Renal pelvis (tissue), 4 donors: ENCODE results near the gene YPEL2. TPM values are rescaled to one million over a fixed set of nuclear protein-coding genes. Genes with fewer than 3 reads are reported as not detected.
"Not testable (repeated sequence)": the region's sequence is repeated elsewhere in the genome, so short reads cannot be mapped to it uniquely, and the experiment has no call there.

Experiments used
- DNase-seq: peaks from one replicate; pipeline ENCODE4 v3.0.0-alpha.2; 2013
- polyA plus RNA-seq, 3 donors: library from polyadenylated mRNA; unstranded; fragments of 120-200 nt; gene quantifications; one replicate each; pipeline ENCODE4 v1.2.1, GENCODE V29; 2013; ENCODE audit not compliant: insufficient read length in 3 of 3

Gene YPEL2
- polyA plus RNA-seq, 3 donors, result 32.1 to 47.0 (median 37.6) TPM

DNA sequence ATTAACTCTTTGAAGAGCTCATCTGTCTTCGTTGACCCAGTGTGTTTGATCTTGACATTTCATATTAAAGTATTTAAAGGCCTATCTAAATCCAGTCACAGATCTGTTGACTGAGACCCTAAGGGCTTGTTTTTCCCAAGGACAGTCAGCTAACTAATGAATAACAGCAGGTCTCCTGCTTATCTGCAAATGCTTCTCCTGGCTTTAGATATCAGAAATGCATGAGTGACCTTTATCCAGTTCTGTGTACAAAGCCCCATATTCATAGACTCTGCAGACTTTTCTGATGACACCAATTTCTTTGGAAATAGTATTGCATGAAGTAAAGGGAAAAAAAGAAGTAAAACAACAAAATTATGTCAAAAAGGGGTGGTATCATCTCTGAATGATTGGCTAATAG lies 70.3 kb downstream of the YPEL2 start:
- DNase-seq, result no peak

DNA sequence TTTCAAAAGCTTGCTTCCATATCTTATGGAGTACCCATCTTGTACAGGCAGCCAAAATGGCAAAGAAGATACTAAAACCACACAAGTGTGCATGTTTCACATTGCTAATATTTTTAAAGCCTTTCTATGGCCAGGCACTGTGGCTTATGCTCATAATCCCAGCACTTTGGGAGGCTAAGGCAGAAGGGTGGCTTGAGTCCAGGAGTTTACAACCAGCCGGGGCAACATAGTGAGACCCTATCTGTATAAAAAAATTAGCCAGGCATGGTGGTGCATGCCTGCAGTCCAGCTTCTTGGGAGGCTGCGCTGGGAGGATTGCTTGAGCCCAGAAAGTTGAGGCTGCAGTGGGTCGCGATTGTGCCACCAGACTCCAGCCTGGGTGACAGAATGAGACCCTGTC lies 71.3 kb downstream of the YPEL2 start:
- DNase-seq, result no peak

DNA sequence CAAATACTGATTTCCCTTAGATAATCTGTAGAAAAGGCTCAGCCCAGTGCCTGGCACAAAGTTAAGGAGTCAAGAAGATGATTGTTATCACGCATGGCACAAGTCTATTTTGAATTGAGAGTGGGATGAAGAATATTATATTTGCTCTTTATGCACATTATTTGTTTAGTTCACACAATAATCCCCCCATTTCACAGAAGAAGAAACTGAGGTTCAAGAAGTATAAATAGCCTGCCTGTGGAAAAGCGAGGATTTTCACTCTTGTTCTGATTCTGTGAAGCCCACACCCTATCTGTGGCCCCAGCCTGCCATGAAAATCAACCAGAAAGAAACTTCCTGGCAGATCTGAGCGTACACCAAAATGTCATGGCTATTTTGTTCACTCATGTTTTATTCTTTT lies 73.0 kb downstream of the YPEL2 start:
- no peak for DNase-seq

DNA sequence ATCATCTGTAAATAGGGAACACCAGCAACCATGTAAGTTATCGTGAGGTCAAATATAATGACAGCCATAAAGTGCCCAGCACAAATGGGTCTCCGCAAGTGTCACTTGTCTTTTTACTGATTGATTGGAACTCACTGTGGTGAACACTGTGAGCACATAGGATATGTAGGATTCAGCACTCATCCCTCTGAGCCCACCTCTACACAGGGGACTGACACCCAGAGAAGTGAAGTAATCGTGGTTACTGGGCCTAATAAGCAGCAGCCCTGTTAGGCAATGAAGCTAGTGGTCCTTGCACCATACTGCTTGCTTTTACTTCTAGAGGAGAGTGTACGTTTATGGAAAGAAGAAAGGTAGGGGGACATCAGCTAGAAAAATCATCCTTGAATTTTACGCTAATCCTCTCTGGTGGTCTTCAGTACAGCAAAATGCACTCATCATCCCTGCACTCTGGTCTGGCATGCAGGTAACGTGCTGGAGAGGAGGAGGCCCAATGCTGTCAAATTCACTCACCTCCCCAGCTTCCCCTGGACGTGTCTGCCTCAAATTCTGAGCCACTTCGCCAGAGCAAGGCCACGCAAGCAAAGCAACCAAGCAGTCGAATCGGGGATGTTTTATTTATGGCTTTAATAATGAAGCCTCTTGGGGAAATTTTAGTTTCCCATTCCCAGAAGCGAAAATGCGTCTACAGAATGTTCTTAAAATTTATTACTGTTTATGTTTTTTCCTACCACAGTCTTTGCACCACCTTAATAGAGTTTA lies 74.7 kb downstream of the YPEL2 start:
- no peak for DNase-seq

DNA sequence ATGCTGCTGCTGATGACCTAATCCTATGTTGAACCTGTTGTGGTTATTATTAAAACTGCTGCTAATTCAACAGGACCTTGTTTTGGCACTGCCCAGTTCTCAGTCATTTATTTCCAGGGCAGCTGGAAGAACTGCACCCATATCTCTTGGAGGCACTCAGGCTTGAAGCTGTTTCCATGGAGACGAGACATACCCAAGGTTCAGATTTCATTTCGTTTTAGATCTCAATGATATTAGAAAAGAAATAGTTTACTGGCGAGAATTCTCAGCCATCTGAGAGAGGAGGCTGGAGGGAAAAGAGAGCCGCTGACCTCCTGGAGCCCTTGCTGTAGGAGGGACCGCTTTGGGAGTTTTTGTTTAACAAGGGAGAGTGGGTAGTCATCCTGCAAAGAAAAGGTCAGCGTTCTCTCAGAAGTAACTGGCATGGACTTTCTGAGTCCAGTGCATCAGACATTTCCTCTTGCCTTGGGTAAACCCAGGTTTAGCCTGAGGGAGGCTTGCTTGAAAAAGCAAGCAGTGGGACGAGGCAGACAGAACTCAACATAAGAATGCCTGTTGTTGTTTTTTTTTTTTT lies 75.4 kb downstream of the YPEL2 start:
- peak; percentile 91 for DNase-seq

DNA sequence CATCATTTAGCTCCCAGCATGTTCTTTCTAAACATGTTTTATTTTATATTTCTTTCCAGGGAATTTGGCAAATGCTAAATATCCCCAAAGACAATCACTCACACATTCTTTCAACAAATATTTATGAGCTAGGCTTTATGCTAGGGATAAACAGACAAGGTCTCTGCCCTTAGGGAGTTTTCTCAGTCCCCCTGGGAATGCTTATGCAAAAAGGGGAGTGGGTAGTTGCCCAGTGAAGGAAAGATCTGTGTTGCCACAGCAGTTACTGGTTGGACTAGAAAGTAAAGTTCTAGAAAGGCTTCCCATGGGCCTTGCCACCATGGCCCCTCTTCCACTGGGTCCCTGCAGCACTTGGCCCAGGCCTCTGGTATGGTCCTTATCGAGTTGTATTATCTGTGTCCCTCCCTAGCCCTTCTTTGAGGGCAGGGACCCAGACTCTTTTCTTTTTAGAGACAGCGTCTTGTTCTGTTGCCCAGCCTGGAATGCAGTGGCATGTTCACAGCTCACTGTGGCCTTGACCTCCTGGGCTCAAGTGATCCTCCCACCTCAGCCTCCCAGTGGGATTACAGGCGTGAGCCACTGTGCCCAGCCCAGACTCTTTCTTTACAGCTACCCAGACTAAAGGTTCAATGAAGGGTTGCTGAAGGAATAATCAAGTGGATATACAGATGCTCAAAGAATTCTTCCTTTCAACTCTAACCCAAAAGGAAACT lies 78.0 kb downstream of the YPEL2 start:
- no peak for DNase-seq

DNA sequence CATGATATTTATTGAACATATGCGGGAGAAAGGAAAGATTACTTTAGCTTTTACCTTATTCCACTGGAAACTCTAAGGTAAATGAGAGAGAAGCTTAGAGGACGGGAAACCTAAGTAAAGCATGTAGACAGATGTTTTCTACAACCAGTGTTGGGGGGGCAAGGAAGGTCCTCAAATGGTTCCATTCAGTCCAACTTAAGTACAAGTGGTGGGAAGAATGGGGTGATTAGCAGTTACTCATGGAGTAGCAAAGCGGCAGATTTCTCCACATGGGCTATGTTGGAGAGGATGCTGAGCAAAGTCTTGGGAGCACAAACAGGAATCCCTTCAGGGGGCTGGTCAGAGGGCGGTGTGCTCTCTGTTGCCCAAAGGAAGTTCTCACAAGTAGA lies 78.6 kb downstream of the YPEL2 start:
- no peak for DNase-seq

DNA sequence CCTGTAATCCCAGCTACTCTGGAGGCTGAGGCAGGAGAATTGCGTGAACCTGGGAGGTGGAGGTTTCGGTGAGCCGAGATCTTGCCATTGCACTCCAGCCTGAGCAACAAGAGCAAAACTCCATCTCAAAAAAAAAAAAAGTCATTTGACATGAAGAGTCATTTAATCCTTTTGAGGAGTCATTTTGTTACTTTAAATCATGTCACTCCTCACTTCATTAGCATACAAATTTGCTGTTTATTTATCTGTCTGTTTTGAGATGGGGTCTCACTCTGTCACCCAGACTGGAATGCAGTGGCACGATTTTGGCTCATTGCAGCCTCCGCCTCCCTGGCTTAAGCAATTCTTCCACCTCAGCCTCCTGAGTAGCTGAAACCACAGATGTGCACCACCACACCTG lies 81.0 kb downstream of the YPEL2 start:
- DNase-seq, result not testable (repeated sequence)

DNA sequence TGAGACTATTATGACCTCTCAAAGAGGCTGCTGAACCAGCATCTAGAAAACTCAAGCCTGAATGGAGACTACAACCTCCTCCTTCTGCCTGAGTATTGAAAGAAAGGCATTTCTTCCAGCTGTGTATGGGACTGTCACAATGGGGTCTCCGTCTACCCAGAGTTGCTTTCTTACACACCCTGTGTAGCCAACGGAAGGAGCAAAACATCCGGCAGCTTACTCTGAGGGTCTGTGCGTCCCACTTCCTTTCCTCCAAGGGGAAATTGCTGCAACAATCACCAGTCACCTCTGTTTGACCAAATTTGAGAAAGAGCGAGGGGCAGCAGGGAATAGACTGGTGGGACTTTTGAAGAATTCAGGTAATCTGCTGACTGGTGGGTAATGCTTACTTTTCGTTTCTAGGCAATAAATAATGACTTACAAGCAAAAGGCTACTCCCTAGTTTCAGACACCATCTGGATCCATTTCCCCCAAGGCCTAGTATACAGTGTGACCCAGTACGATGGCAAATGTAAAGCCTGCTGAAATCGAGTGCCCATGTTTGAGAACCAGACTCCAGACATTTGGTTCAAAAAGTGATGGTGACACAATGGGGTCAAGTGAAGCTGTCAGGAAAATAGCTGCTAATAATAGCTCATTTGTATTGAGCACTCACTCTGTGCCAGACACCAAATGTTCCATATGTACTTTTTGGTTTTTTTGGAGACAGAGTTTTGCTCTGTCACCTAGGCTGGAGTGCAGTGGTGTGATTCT lies 81.7 kb downstream of the YPEL2 start:
- DNase-seq, result no peak

DNA sequence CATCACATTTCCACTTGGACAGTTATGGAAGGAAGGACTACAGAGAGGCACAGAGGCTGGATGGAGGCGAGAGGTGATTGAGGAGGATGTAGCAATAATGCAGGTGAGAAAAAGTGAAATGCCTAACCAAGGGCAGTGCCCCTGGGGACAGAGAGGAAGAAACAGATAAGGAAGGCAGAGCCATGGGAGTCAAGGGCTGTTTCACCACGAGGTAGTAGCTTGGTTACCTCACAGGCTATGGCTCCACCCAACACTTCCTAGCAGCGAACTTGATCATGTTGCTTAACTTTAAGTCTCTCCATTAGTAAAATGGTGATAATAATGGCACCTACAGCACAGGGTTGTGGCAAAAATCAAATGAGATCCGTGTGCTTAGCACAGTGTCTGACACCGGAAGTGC lies 83.9 kb downstream of the YPEL2 start:
- no peak for DNase-seq

DNA sequence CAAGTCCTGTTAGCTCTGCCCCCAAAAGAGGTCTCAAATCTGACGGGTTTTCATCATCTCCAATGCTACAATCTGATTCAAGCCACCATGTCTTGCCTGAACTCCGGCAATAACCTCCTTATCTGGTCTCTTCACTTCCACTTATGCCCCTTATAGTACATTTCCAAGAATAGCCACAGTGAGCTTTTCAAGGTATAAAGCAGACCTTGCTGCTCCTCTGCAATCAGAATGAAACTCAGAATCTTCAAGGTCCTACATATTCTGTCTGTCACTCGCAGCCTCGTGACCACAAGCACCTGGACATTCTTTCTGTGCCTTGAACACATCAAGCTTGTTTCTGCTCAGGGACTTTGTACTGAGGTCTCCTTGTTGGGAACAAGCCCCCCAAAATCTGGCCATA lies 84.7 kb downstream of the YPEL2 start:
- no peak for DNase-seq

DNA sequence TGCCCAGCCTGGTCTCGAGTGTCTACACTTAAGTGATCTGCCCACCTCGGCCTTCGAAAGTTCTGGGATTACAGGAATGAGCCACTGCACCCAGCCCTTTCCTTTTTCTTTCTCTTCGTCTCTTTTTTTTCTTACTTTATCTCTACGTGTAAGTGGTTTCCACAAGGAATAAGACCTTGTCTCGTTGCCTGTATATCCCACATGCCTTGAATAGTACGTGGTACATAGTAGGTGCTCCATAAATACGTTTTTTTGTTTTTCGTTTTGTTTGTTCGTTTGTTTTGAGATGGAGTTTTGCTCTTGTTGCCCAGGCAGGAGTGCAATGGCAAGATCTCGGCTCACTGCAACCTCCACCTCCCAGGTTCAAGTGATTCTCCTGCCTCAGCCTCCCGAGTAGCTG lies 86.0 kb downstream of the YPEL2 start:
- no peak for DNase-seq

DNA sequence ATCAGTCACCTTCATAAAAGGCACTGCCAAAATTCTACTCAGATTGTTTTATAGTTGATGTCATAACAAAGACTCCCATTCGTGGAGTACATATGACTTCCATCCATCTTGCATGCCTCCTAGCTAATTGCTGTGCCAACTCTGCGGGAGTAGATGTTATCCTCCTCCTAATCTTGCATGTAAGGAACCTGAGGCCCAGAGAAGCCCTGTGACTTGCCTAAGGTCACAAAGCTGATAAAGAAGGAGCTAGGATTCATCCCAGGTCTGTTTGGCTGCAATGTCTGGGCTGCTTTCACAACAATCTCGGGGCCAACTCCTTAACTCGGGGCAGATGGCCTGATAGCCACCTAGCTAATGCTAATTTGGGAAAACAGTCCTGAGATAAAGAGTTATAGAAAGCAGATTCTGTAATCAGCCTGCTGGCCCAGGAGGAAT lies 87.3 kb downstream of the YPEL2 start:
- DNase-seq, result no peak

DNA sequence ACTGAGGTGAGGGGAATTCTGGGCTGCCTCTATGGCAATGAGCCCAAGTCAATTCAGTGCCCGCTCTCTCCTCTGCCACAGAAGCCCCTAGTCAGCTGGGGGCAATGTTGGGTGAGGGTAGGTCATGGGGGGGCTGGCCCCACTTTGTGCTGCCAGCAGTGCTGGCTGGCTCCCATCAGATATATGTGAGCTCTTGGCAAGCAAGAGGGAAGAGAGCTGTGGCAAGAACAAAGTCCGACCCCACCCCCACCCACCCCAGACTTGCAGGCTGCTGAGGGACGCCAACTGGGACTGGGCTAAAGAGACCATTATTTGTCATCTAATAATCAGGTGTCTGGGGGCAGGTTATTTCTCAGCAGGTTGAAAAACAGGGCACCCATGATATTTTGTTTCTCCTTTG lies 89.4 kb downstream of the YPEL2 start:
- no peak for DNase-seq

DNA sequence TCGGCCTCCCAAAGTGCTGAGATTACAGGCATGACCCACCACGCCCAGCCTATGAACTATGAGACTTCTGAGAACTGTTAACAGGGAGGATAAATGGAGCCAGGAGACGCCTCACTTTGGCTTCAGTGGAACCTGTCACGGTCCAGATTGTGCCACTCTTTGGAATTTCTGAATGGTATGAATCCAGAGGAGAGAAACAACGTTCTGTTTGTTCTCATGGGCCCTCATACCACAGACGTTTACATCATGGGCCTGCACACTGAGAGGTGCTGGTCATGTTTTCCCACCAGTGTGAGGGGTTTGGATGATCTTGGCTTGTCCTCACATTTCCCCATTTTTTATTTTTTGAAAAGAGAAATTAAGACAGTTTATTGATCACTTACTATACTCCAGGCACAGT lies 90.3 kb downstream of the YPEL2 start:
- DNase-seq, result no peak

DNA sequence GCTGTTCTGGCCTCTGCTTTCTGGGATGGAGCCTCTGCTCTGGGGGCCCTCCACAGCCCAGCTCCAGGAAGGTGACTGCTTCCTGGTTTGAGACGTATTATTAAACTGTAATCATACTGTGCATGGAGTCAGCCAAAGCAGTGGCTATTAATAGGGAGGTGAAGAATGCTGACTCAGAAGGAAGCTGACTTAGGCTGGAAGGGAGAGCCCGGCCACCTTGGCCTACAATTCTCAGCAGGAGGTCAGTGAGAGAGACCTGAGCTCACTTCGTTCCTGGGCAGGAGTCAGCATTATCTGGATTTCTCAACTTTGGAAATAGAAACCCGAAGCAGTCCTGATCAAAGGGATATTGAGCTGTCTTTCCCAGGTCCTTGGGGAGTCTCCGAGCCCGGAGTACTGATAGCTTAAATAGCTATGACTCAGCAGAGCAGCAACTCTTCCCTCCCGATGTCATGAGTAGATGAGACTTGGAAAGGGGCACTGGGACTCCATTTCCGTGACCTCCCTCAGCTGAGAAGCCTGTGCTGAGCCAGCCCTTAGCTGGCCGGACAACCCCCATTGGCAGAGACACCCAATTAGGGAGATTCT lies 91.8 kb downstream of the YPEL2 start:
- DNase-seq, result no peak

DNA sequence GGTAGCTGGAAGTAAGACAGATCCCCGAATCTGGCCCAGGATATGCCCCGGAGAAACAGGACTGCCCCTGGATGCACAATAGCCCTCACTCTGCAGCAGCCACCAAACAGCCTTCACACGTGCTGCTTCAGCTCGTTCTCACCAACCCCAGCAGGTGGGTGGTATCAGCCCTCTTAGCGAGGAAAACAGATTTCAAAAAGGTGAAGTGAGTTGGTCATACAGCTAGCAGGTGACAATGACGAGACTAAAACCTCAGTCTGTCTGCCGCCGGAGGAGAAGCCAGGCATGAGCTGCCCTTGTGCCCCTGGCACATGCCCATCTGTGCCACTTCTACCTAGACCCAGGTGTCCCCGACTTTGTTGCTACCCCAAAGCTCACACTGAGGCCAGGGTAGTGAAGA lies 92.4 kb downstream of the YPEL2 start:
- no peak for DNase-seq

DNA sequence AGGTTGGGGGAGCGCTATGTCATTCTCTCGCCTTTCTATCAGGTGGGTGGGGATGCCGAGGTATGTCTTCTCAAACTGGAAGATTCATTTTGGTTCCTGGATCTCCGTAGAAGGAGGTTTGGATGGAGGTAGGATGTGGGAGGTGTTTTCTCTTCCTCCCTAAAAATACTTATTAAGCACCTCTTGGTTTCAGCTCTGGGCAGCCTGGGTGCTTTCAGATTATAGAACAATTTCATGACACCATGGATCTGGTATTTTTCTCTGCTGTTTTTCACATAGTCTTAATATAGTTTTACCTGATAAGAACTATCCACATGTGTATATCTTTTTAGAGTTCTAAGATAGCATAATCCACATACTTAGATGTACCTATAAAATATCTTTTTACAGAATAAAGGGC lies 92.9 kb downstream of the YPEL2 start:
- no peak for DNase-seq

DNA sequence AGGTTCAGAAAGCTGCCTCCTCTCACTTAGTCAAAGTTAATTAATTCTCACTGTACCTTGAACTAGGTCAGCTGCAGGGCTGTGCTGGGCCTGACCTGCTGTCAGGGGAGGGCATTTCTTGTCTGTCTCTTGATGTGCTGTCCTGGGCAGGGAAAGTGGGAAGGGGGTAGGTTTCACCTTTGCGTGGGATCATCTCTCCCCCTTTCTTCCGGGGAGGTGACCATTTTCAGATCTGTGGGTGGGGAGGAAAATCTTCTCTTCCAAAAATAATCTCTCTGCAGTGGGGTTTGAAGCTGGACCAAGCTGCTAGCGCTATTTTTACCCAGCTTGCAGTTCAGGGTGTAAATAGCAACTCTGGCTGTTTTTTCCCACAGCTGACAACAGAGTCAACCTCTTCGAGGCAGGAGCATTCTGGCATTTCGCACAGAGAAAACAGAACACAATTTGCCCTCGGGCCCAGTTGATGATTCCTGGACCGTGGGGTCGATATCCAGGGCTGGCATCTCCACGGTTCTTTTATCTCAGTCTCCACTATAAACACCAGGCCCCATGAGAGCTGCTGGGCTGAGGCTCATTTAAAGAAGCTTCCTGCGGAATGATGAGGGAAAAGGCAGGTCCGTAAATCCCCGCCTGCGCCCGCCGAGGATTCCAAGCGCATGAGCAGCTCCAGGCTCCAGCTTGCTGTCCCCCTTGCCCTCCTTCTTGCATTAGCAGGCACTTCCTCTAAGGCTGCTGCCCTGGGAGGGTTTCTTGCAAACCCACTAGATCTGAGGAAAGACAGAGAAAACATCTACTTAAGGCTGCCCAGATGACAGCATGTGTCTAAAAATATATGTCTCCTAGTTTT lies 93.9 kb downstream of the YPEL2 start:
- no peak for DNase-seq

DNA sequence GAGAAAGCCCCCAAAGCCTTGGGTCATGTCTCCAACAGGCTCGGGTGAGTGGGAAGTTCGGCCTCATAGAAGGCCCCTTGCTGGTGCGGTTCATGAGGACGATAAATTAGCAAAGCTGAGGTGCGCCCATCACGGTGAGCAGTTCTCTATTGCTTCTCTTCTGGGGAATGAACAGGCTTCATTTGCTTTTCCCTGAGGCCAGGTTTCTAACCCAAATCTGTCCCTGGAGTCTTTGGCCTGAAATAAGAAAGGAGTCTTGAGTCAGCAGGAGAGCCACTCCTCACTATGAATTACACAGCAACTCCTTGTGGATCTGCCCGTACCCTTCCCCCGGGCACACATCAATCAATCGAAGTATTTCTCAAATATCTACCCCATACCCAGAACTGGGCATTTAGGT lies 94.6 kb downstream of the YPEL2 start:
- no peak for DNase-seq

DNA sequence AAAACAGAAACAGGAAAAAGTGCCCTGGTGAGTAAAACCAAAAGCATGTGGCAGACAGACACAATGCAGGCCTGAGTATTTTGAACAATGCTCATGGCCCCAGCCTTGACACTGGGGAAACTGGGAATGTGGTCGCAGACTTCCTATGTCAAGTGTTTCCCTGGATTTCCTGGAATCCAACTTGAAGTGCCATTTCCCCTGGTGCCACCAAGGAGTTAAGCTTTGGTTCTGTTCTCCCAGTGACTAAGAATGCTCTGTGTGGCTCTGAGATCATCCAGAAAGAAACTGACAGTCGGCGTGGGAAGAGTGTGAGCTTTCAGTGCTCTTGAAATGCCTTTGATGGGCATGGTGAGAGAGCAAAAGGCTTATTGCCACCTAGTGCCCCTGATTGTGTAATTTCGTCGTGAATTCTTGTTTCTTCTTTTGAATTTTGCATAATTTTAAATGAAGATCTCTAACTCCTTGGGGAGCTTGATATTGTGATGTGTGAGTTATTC lies 96.0 kb downstream of the YPEL2 start:
- no peak for DNase-seq
